Astrocyte (in vitro differentiated cells and primary cell): Measurements from ENCODE around the gene HSPG2. TPM values are rescaled to one million over a fixed set of nuclear protein-coding genes. Genes with fewer than 3 reads are reported as not detected.

Experiments used
- DNase-seq: peaks from one replicate; pipeline ENCODE4 v3.0.0-alpha.2; 2010; ENCODE audit warnings: low read depth
- FAIRE-seq: peaks from 2 replicates; lab custom pipeline; 2011; peaks lifted over from hg19 to GRCh38; lab: Jason Lieb, UNC
- H2AFZ ChIP-seq: 2 replicates; pipeline ENCODE4 v1.6.0; 2012; ENCODE audit warnings: low read depth, low read length, inconsistent platforms
- H3K27ac ChIP-seq: 2 replicates; pipeline ENCODE4 v1.5.1; 2011; ENCODE audit warnings: low read depth, low read length, inconsistent platforms
- H3K27me3 ChIP-seq: 2 replicates; pipeline ENCODE4 v1.6.0; 2011; ENCODE audit warnings: low read length, inconsistent platforms; ENCODE audit not compliant: insufficient read depth
- H3K36me3 ChIP-seq: 2 replicates; pipeline ENCODE4 v1.5.1; 2011; ENCODE audit warnings: low read length, inconsistent platforms; ENCODE audit not compliant: insufficient read depth
- H3K4me1 ChIP-seq: 2 replicates; pipeline ENCODE4 v1.5.1; 2011; ENCODE audit warnings: low read length, inconsistent platforms; ENCODE audit not compliant: insufficient read depth
- H3K4me2 ChIP-seq: 2 replicates; pipeline ENCODE4 v1.6.0; 2012; ENCODE audit warnings: low read length, inconsistent platforms
- H3K4me3 ChIP-seq: 2 replicates; pipeline ENCODE4 v1.5.1; 2011; ENCODE audit warnings: low read depth, mild to moderate bottlenecking, low read length, inconsistent platforms; ENCODE audit not compliant: insufficient read depth
- H3K79me2 ChIP-seq: 2 replicates; pipeline ENCODE4 v1.6.0; 2012; ENCODE audit warnings: mild to moderate bottlenecking, low read length, inconsistent platforms; ENCODE audit not compliant: insufficient read depth
- H3K9ac ChIP-seq: 2 replicates; pipeline ENCODE4 v1.6.0; 2012; ENCODE audit warnings: mild to moderate bottlenecking, low read length, inconsistent platforms
- H3K9me3 ChIP-seq: 2 replicates; pipeline ENCODE4 v1.5.1; 2012; ENCODE audit warnings: low read depth, mild to moderate bottlenecking, low read length, inconsistent platforms; ENCODE audit not compliant: insufficient read depth
- H4K20me1 ChIP-seq: 2 replicates; pipeline ENCODE4 v1.6.0; 2012; ENCODE audit warnings: low read length, inconsistent platforms; ENCODE audit not compliant: insufficient read depth
- H3K27ac Mint-ChIP-seq: one replicate; pipeline ENCODE4 v1.8.0; 2021; ENCODE audit warnings: mild to moderate bottlenecking, mixed read lengths; ENCODE audit not compliant: unreplicated experiment
- H3K27me3 Mint-ChIP-seq: one replicate; pipeline ENCODE4 v1.8.0; 2021; ENCODE audit warnings: low read depth, mixed read lengths; ENCODE audit not compliant: unreplicated experiment
- H3K36me3 Mint-ChIP-seq: one replicate; pipeline ENCODE4 v1.8.0; 2021; ENCODE audit warnings: low read depth, mixed read lengths; ENCODE audit not compliant: unreplicated experiment
- H3K4me1 Mint-ChIP-seq: one replicate; pipeline ENCODE4 v1.8.0; 2021; ENCODE audit warnings: low read depth, mixed read lengths; ENCODE audit not compliant: unreplicated experiment
- H3K4me3 Mint-ChIP-seq: one replicate; pipeline ENCODE4 v1.8.0; 2021; ENCODE audit warnings: mild to moderate bottlenecking, moderate library complexity, mixed read lengths; ENCODE audit not compliant: unreplicated experiment
- H3K9me3 Mint-ChIP-seq: one replicate; pipeline ENCODE4 v1.8.0; 2021; ENCODE audit warnings: mild to moderate bottlenecking, mixed read lengths; ENCODE audit not compliant: unreplicated experiment
- CTCF ChIP-seq: IDR thresholded peaks from 2 replicates; pipeline ENCODE4 v1.5.1; 2011; ENCODE audit warnings: low read depth, mild to moderate bottlenecking, inconsistent platforms, low read length, moderate library complexity; ENCODE audit not compliant: insufficient read depth
- EZH2 ChIP-seq: IDR thresholded peaks from 2 replicates; pipeline ENCODE4 v1.6.1; 2012; ENCODE audit warnings: mild to moderate bottlenecking, low read length, inconsistent platforms; ENCODE audit not compliant: insufficient read depth
- total RNA-seq: library from RNA; stranded (reverse); gene quantifications from 2 replicates; pipeline ENCODE4 v1.2.1, GENCODE V29; 2021

The HSPG2 gene
- total RNA-seq, 1 donor from 2014 or later = 249 TPM

- H3K36me3 ChIP-seq = peaks cover 5% of the 10 kb centered on the region
Measured at GRCh38 chr1:21847223-21848205, 89.6 kb downstream of the HSPG2 start.

DNA sequence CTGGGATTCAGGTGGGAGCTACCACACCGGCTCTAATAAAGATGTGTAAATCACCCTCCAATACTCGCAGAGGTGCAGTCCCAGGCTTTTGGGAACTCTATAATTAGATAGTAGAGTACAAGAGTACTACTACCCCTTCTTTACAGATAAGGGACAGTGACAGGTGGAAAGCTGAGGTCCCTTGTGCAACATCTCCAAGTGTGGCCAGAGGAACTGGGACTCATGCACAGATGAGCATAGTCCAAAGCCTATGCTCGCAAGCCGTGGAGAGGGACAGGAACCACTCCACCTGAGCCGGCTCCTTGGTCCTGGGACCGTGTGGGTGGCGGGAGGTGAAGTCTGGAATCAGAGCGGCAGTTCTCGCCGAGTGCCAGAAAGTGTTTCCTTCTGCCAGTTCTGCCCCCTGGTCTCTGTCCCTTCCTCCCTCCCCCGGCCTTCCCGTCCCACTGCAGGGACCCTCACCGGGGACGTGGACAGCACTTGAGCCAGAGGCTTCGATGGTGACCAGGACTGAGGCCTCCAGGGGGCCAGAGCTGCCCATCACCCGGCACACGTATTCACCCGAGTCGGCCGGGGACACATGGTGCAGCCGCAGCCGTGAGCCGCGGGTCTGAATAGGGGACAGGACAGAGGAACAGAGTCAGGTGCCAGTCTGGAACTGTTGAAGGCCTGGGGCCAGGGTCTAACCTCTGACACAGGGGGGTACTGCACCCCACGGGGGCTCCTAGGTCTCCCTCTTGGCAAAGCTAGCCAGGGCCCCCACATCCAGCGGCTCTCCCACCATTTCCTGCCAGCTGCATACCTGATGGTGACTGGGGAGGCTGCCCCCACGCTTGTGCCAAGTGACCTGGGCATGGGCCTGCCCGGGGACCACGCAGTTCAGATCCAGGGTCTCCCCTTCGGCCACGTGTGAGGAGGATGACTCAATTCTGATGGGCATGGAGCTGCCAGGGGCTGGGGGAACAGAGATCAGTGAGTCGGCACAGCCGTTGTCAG, 91.2 kb downstream of the HSPG2 start:
- Histone ChIP-seq H3K9ac (no peak overlapping the region), H2AFZ (no peak overlapping the region), H4K20me1 (peaks cover 3% of the 10 kb centered on the region), H3K9me3 (no peaks in the 10 kb centered on the region), H3K36me3 (peaks cover 5% of the 10 kb centered on the region), H3K79me2 (no peaks in the 10 kb centered on the region), H3K27me3 (no peaks in the 10 kb centered on the region), H3K4me2 (no peak overlapping the region), H3K4me1 (no peaks in the 10 kb centered on the region), H3K4me3 (no peak overlapping the region), H3K27ac (no peak overlapping the region)
- DNase-seq = no peak
- no peak for FAIRE-seq
- no peak overlapping the region for H3K4me3 Mint-ChIP-seq
- H3K36me3 Mint-ChIP-seq = peaks cover 27% of the 10 kb centered on the region
- H3K27ac Mint-ChIP-seq = no peak overlapping the region
- H3K4me1 Mint-ChIP-seq = no peaks in the 10 kb centered on the region
- TF ChIP-seq CTCF = no peak
- no peak for TF ChIP-seq EZH2
- no peaks in the 10 kb centered on the region for H3K9me3 Mint-ChIP-seq
- H3K27me3 Mint-ChIP-seq = no peaks in the 10 kb centered on the region

More at GRCh38 chr1:21847223-21848205, 89.6 kb downstream of the HSPG2 start:
- H3K36me3 Mint-ChIP-seq = peaks cover 23% of the 10 kb centered on the region
- DNase-seq = no peak
- H3K27ac ChIP-seq = no peak overlapping the region
- no peak for TF ChIP-seq CTCF
- TF ChIP-seq EZH2 = no peak
- no peaks in the 10 kb centered on the region for H3K27me3 Mint-ChIP-seq
- H3K9me3 Mint-ChIP-seq = no peaks in the 10 kb centered on the region
- H3K79me2 ChIP-seq = no peaks in the 10 kb centered on the region
- H3K4me1 ChIP-seq = no peaks in the 10 kb centered on the region
- H3K4me3 ChIP-seq = no peak overlapping the region
- no peak overlapping the region for H2AFZ ChIP-seq
- H3K4me2 ChIP-seq = no peak overlapping the region
- H3K4me1 Mint-ChIP-seq = no peaks in the 10 kb centered on the region
- no peak overlapping the region for H3K9ac ChIP-seq
- H3K27ac Mint-ChIP-seq = no peak overlapping the region
- no peak for FAIRE-seq
- H3K27me3 ChIP-seq = no peaks in the 10 kb centered on the region
- H3K9me3 ChIP-seq = no peaks in the 10 kb centered on the region
- peaks cover 3% of the 10 kb centered on the region for H4K20me1 ChIP-seq
- no peak overlapping the region for H3K4me3 Mint-ChIP-seq
